KG1 (cell line): ENCODE results near the gene ABRACL.
"Not testable (repeated sequence)": the region's sequence is repeated elsewhere in the genome, so short reads cannot be mapped to it uniquely, and the experiment has no call there.

ENCODE experiments used
- DNase-seq: peaks from one replicate; lab custom pipeline; 2025; lab: John Stamatoyannopoulos, UW

The ABRACL gene

DNA sequence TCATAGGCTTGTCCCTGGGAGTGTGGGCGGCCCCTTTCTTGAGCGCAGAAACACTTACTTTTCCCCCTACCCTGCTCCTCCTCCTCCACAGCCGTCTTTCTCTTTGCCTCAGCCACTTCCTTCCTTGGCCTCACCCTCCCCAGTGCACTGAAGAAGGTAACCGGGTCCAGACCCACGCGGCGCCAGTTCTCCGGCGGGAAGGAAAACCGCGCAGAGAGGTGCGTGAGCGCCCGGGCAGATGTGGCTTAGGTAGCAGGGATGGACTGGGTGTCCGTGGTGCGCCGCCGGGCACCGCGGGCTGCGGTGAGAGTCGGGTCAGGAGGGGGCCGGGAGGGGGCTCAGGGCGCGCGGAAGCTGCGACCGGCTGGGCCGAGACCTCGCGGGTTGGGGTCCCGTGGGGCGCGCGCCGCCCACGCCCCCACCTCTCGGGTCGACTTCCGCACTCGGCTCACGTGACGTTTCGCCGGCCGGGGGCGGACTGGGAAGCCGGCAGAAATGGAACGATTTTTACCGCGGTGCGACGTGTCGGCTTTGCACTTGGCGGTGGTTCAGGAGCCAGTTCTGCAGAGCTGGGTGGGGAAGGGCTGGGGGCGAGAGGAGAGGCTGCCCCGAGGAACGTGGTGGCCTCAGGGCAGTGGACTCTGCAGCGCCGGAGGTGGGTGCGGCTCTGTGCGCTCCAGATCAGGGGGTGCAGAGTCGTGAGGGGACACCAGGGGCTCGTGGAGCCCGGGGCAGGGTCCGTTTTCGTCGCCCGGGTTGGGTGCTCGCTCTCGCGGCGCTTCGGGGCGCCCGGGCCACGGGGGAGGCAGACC is at the start of gene ABRACL:
Gene ABRACL, plus strand, starts transcription at position 88 of the 812 bp plus-strand sequence. CDS start 5,416 bp downstream, outside the sequence.
- DNase-seq, result peak; percentile 63

GRCh38 chr6:138979365-138979764 is 49.2 kb upstream of the ABRACL start:
- no peak for DNase-seq

GRCh38 chr6:138979813-138980668 is 48.5 kb upstream of the ABRACL start:
- no peak for DNase-seq

- no peak for DNase-seq
Measured at GRCh38 chr6:138981416-138981815, 47.1 kb upstream of the ABRACL start.

- DNase-seq, result no peak
Measured at GRCh38 chr6:138986578-138986977, 42.0 kb upstream of the ABRACL start.

DNA sequence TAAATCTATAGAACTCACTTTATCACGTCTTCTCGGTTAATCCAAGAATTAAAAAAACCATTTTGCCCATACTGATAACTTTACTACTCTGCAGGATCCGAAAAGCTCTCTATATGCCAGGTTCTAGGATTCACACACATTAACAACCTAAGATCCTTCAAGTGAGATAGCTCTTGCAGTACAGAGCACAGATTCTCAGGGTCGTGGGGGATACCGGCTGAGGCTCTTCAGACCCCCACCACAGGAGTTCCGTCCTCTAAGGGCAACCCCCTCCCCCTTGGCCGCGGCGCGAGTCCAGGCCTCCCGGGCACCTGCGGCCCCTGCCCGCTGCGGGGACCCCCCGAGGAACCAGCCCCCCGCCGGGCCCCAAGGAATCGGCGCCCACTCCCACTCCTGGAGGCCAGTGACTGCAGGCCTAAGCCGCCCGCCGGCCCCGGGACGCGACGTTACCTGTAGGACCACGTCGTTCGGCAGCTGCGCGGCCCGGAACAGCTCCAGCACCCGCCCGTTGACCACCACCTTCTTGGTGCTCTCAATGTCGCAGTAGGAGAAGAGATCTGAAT is 41.4 kb upstream of the ABRACL start:
- DNase-seq, result no peak

DNA sequence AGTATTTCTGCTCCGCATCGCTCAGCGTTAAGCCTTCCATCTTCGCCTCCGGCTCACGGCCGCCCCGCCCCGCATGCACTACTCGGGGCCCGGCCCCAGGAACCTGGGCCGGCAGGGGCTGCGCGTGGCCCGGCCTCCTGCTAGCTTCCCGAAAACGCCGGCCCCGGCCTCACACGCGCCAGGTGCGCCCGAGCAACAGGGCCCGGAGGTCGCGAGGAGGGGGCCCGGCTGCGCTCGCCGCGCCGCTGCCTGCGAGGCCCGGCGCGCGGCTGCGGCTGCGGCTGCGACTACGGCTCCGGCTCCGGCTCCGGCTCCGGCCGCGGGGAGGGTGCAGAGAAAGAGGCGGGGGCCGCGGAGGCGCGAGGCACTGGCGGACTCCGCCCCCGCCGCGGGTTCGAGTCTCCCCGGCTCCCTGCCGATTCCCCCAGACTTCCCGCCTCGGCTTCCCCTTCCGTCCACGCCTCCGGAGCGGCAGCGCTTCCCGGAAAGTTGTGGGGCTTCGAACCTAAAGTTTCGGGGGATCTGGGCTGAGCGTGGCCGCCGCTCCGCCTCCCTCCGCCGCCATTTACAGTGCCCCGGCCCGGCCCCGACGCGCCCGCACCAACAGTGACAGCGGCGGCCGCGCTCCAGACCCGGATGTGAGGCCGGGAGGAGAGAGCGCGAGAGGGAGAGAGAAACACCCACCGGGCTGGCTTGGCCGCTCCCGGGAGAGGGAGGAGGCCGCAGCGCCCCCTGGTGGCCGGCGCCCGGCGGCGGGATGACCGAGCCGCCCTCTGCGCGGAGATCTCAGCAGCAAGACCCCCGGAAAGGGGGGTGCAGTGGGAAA is 40.7 kb upstream of the ABRACL start, which contains the start of gene REPS1:
Gene REPS1, minus strand, starts transcription at position 611 of the 826 bp plus-strand sequence. Its CDS starts 571 bp downstream, at position 40.
- peak; percentile 71 for DNase-seq

- no peak for DNase-seq
Measured at GRCh38 chr6:138988469-138988834, 40.1 kb upstream of the ABRACL start.

DNA sequence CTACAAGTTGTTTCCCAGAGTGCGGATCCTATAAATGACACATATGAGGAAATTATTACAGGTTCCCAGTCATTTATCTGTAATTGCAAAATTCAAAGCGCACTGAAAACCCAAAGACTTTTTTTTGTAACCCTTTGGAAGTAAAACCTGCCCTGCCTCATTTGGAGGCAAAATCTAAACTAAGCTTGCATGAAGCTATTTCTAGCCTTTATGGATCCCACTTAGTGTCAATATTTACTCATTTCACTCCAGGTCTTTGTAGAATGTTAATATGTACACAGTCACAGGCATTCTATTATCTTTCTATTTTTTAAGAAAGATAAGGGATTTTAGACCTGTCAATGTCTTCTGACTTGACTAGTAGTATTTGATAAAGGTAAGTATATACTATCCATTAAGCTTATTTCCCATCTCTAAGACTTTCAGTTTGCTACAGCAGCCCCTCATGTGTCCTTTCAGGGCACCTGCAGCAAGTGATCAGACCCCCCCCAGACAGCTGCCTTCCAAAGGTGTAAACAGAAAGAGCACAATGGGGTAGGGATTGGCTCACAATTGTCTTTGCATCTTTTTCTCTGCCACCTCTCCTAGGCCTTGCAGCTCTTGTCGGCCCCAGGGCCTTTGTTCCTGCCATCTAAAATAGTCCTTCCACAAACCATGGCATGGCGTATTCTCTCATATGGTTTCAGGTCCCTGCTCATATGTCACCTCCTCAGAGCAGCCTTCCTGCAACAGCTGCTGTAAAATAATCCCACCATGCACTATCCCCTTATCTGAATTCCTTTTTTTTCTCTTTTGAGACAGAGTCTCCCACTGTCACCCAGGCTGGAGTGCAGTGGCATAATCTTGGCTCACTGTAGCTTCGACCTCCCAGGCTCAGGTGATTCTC is 39.2 kb upstream of the ABRACL start:
- DNase-seq, result no peak

DNA sequence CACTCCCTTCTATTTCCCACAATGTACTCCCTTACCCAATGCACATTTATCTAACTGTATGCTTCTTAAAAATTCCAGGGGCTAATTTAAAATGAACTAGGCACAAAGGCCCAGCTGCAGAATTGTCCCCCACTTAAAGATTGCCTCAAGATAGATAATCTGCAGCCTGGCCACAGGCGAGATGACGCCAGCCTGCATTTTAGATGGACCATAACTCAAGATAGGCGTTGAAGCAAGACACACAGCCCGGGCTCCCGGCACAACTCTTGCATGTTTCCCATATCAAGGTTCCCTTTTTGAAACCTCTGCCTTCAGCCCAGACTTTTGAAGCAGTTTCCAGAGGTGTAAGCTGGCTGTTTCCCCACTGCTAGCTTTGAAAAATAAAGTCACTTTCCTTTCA is 37.3 kb upstream of the ABRACL start:
- DNase-seq, result no peak

DNA sequence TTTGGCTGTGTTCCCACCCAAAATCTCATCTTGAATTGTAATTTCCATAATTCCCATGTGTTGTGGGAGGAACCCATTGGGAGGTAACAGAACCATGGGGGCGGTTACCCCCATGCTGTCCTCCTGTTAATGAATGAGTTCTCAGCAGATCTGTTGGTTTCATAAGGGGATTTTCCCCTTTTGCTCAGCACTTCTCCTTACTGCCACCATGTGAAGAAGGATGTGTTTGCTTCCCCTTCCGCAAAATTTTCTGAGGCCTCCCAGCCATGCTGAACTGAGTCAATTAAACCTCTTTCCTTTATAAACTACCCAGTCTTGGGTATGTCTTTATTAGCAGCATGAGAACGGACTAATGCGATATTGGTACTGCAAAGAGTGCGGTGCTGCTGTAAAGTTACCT is 35.6 kb upstream of the ABRACL start:
- not testable (repeated sequence) for DNase-seq

DNA sequence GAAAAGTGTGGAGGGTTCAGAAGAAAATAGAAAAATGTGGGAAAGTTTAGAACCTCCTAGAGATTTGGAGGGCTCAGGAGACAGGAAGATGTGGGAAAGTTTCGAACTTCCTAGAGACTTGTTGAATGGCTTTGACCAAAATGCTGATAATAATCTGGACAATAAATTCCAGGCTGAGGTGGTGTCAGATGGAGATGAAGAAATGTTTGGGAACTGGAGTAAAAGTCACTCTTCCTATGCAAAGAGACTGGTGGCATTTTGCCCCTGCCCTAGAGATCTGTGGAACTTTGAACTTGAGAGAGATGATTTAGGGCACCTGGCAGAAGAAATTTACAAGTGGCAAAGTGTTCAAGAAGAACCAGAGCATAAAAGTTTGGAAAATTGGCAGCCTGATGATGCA is 35.1 kb upstream of the ABRACL start:
- DNase-seq, result not testable (repeated sequence)

- DNase-seq, result no peak
Measured at GRCh38 chr6:138996524-138996923, 32.0 kb upstream of the ABRACL start.

GRCh38 chr6:138997136-138997535 is 31.4 kb upstream of the ABRACL start:
- no peak for DNase-seq

DNA sequence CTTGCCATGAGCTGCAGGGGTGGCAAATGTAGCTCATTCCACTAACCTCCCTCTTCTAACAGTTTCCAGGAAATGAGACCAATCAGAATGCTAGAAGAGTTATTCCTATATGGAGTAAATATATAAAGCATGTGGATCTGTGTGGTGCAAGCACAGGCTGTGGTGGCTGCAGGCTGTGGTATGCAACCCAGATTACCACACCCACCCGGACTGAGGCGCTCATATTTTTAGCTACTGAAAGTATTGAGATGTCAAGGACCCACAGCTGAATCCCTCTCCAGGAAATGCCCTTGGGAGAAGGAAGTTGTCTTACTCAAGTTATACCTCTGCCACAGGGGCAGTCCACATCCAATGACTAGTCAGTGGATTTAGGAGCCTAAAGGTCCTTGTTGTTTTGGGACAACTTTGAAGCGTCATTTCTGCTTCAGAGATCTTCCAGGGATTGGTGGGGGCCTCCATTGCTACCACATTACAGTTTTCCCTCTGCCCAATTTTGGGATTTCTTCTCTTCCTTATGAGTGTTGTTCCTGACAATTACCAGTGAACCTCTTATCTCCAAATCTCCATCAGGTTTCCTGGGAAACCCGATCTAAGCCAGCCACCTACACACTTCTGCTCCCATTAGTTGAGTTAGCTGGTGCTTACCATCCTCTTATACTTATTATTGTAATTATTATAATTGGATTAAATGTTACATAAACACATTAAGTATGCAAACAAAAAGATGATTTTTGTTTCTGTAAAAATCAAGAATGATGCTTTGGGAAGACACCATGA is 28.4 kb upstream of the ABRACL start:
- DNase-seq, result no peak

- DNase-seq, result no peak
Measured at GRCh38 chr6:139003751-139004150, 24.8 kb upstream of the ABRACL start.

- no peak for DNase-seq
Measured at GRCh38 chr6:139006477-139006876, 22.1 kb upstream of the ABRACL start.

DNA sequence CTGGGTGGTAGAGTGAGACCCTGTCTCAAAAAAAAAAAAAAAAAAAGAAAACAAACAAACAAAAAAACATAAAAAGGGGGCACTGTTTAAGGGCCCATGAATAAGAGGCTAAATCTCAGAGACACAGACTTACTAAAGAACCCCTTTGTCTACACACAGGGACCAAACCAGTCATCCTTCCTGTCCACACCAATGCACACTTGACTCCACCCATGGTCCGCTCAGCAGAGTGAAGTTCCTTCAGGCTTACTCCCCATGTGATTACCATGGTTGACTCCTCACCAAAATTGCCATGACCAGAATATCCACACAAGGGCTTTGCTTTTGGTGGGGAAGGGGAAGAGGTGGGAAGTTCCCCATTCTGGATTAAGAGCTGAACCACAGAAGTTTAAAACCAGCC is 21.1 kb upstream of the ABRACL start:
- no peak for DNase-seq

DNA sequence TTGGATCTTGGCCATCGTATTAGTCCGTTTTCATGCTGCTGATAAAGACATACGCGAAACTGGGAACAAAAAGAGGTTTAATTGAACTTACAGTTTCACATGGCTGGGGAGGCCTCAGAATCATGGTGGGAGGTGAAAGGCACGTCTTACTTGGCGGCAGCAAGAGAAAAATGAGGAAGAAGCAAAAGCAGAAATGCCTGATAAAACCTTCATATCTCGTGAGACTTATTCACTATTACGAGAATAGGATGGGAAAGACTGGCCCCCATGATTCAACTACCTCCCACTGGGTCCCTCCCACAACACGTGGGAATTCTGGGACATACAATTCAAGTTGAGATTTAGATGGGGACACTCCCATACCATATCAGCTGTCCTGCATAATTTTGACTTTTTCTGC is 20.4 kb upstream of the ABRACL start:
- DNase-seq, result no peak

GRCh38 chr6:139010674-139011073 is 17.9 kb upstream of the ABRACL start:
- no peak for DNase-seq
